ENCODE data around the gene FAM124B. TPM values are rescaled to one million over a fixed set of nuclear protein-coding genes. Genes with fewer than 3 reads are reported as not detected.

FAM124B gene
- polyA plus RNA-seq, 2 donors = 0.33 TPM

DNA sequence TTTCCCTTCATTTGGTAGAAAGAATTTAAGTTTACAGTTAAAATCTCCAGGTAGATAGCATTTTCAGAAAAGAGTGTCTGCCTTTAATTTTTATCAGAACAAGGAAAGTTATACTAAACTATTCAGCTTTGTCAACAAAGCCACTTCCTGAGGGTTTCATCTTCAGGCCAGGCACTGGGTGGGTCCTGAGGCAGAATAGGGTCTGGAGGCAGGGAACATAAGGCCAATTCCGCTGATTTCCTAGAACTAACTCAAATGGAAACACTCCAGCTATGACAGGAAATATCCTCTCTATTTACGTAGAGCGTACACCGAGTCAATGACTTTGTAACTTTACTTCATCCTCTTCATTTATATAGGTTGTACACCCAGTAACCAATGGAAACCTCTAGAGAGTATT is 32.7 kb upstream of the FAM124B start:
- Histone ChIP-seq H3K36me3 (ENCODE audit: control insufficient read depth in 2 of 2, insufficient read depth in 2 of 2, low read length in 1 of 2) (no peaks in the 10 kb centered on the region), H3K4me1 (ENCODE audit: control insufficient read depth in 2 of 2, insufficient read depth in 2 of 2, low read length in 1 of 2) (peaks cover 2 to 3% of the 10 kb centered on the region in 2 donors)
- 85% methylated on average over 4 of the region's 4 CpGs for WGBS, 2 donors

DNA sequence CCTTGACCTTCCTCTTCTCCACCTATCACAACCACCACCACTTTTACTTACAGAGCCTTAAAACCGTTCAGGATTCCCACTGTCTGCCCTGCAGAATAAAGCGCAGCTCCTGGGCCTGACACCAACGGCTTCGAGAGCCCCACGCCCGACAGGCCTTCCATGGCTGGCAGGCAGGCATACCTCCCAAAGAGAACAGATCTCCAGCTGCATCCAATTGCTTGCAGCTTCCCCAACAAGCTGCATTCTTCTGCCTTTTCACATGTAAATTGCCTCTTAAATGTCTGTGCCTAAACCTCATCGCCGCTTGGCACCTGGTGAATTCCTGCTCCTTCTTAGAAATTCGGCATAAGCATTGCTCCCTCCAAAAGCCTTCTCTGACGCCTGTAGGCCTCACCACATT is 31.5 kb upstream of the FAM124B start:
- peaks cover 2 to 3% of the 10 kb centered on the region in 2 donors for H3K4me1 ChIP-seq (ENCODE audit: control insufficient read depth in 2 of 2, insufficient read depth in 2 of 2, low read length in 1 of 2)
- H3K36me3 ChIP-seq (ENCODE audit: control insufficient read depth in 2 of 2, insufficient read depth in 2 of 2, low read length in 1 of 2) = no peaks in the 10 kb centered on the region
- no peak overlapping the region for H3K4me3 ChIP-seq (ENCODE audit: low read depth in 1 of 2, low read length in 2 of 2)
- no peaks in the 10 kb centered on the region for H3K9me3 ChIP-seq (ENCODE audit: control insufficient read depth in 2 of 2, insufficient read depth in 1 of 2, low read depth in 1 of 2, low read length in 1 of 2)
- 56 to 74% methylated on average over 10 of the region's 10 CpGs for WGBS, 2 donors
- no peak overlapping the region for H3K27ac ChIP-seq (ENCODE audit: low read depth in 2 of 2, low read length in 1 of 2)
- no peaks in the 10 kb centered on the region for H3K27me3 ChIP-seq (ENCODE audit: control insufficient read depth in 1 of 2, insufficient read depth in 2 of 2, low read length in 2 of 2)

More for the DNA sequence above, 32.7 kb upstream of the FAM124B start:
- Histone ChIP-seq H3K27ac (ENCODE audit: low read depth in 2 of 2, low read length in 1 of 2) (no peak overlapping the region), H3K27me3 (ENCODE audit: control insufficient read depth in 1 of 2, insufficient read depth in 2 of 2, low read length in 2 of 2) (no peaks in the 10 kb centered on the region), H3K9me3 (ENCODE audit: control insufficient read depth in 2 of 2, insufficient read depth in 1 of 2, low read depth in 1 of 2, low read length in 1 of 2) (no peaks in the 10 kb centered on the region), H3K4me3 (ENCODE audit: low read depth in 1 of 2, low read length in 2 of 2) (no peak overlapping the region)

DNA sequence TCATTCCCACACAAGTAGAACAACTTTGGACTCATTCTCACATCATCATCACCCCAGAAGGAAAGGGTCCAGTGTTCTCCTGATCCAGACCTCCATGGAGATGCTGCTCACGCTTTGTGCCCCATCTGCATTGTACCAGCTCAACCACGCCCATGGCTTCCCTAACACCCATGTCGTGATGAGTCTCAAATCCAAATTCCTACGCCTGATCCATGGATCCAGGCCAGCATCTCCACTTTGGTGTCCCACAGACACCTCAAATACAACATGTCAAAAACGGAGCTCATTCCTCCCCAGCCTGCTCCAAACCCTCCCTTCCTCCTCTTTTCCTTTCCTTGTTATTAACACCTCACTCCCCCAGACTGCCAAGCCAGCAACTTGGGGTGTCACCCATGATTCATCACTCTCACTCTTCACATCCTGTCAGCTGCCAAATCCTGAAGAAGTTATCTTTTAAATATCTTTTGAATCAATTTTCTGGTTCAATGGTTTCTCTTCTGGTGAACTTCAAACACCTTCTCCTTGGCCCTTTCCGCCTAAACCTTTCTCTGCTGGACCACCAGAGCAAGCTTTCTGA is 30.2 kb upstream of the FAM124B start:
- Histone ChIP-seq H3K4me1 (ENCODE audit: control insufficient read depth in 2 of 2, insufficient read depth in 2 of 2, low read length in 1 of 2) (peaks cover 2 to 3% of the 10 kb centered on the region in 2 donors), H3K27me3 (ENCODE audit: control insufficient read depth in 1 of 2, insufficient read depth in 2 of 2, low read length in 2 of 2) (no peaks in the 10 kb centered on the region), H3K27ac (ENCODE audit: low read depth in 2 of 2, low read length in 1 of 2) (no peak overlapping the region), H3K36me3 (ENCODE audit: control insufficient read depth in 2 of 2, insufficient read depth in 2 of 2, low read length in 1 of 2) (no peaks in the 10 kb centered on the region), H3K9me3 (ENCODE audit: control insufficient read depth in 2 of 2, insufficient read depth in 1 of 2, low read depth in 1 of 2, low read length in 1 of 2) (no peaks in the 10 kb centered on the region), H3K4me3 (ENCODE audit: low read depth in 1 of 2, low read length in 2 of 2) (no peak overlapping the region)
- 83% methylated on average over 6 of the region's 6 CpGs for WGBS, 2 donors

DNA sequence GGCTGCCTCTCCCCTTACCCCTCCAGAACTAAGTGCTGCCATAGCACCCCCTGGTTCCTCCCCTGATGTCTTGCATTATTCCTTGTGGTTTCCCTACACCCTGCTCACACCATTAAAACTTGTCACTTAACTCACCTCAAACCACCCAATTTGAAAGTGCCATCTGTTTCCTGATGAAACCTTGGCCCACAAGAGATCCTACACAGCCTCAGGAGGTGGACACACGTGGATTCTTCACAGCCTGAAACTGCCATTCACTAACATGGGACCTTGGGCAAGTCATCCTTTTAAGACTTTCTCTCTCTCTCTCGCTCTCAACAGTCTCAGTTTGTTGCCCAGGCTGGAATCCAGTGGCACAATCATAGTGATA is 27.5 kb upstream of the FAM124B start:
- Histone ChIP-seq H3K4me1 (ENCODE audit: control insufficient read depth in 2 of 2, insufficient read depth in 2 of 2, low read length in 1 of 2) (no peaks in the 10 kb centered on the region), H3K9me3 (ENCODE audit: control insufficient read depth in 2 of 2, insufficient read depth in 1 of 2, low read depth in 1 of 2, low read length in 1 of 2) (no peaks in the 10 kb centered on the region), H3K27me3 (ENCODE audit: control insufficient read depth in 1 of 2, insufficient read depth in 2 of 2, low read length in 2 of 2) (no peaks in the 10 kb centered on the region), H3K4me3 (ENCODE audit: low read depth in 1 of 2, low read length in 2 of 2) (no peak overlapping the region), H3K27ac (ENCODE audit: low read depth in 2 of 2, low read length in 1 of 2) (no peak overlapping the region), H3K36me3 (ENCODE audit: control insufficient read depth in 2 of 2, insufficient read depth in 2 of 2, low read length in 1 of 2) (no peaks in the 10 kb centered on the region)
- WGBS, 2 donors = 60 to 84% methylated on average over 2 of the region's 2 CpGs

DNA sequence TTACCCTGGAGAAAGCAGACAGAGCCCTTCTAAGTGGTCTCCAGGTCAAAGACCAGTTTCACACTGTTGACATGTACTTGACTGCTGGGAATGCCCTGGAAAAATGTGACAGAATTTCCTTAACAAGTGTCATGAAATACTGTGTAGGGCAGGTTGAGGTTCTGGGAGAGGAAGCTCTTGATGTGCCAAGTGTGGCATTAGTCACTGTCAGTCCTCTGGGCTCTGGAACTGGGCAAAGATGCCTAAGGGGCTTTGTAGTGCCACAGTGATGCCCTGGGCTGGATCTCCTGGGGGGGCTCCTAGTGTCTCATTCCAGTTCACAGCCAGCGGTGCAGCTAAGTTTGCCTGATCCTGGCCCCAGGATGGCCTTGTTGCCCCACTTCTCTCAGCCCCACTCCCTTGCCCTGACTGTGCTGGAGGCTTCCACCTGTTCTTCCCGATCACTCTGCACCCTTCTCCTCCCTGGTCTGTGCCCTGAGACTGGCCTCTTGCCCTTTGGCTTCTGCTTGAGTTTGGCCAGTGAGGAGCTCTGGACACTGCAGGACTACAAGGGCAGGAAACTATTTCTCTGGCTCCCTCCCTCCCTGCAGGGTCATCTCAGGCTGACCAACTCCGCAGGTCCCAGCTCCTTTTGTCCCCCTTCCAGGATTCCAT is 27.0 kb upstream of the FAM124B start:
- Histone ChIP-seq H3K27me3 (ENCODE audit: control insufficient read depth in 1 of 2, insufficient read depth in 2 of 2, low read length in 2 of 2) (no peaks in the 10 kb centered on the region), H3K27ac (ENCODE audit: low read depth in 2 of 2, low read length in 1 of 2) (no peak overlapping the region), H3K36me3 (ENCODE audit: control insufficient read depth in 2 of 2, insufficient read depth in 2 of 2, low read length in 1 of 2) (no peaks in the 10 kb centered on the region), H3K9me3 (ENCODE audit: control insufficient read depth in 2 of 2, insufficient read depth in 1 of 2, low read depth in 1 of 2, low read length in 1 of 2) (no peaks in the 10 kb centered on the region), H3K4me3 (ENCODE audit: low read depth in 1 of 2, low read length in 2 of 2) (no peak overlapping the region), H3K4me1 (ENCODE audit: control insufficient read depth in 2 of 2, insufficient read depth in 2 of 2, low read length in 1 of 2) (no peaks in the 10 kb centered on the region)
- 82 to 84% methylated on average over 3 of the region's 3 CpGs for WGBS, 2 donors

DNA sequence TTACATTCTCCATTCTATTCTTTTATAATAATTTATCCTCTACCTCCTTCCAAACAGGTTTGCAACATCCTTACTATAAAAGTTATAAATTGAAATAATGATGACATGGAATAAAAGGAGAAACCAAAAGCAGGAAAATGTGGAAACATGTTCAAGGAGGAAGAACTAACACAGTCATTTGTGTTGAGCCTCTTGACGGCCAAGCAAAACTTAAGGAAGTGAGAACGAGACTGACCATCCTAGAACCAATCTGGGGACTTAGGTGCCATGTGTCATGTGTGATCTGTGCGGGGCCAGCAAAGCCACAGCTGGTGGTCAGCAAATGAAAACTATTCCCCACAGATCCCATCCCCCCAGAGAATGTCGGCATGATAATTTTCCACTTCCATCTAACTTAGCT is 25.6 kb upstream of the FAM124B start:
- H3K4me1 ChIP-seq (ENCODE audit: control insufficient read depth in 2 of 2, insufficient read depth in 2 of 2, low read length in 1 of 2) = no peaks in the 10 kb centered on the region
- no peak overlapping the region for H3K4me3 ChIP-seq (ENCODE audit: low read depth in 1 of 2, low read length in 2 of 2)
- H3K27me3 ChIP-seq (ENCODE audit: control insufficient read depth in 1 of 2, insufficient read depth in 2 of 2, low read length in 2 of 2) = no peaks in the 10 kb centered on the region
- H3K9me3 ChIP-seq (ENCODE audit: control insufficient read depth in 2 of 2, insufficient read depth in 1 of 2, low read depth in 1 of 2, low read length in 1 of 2) = no peaks in the 10 kb centered on the region
- 78 to 83% methylated on average over 4 of the region's 4 CpGs for WGBS, 2 donors
- H3K36me3 ChIP-seq (ENCODE audit: control insufficient read depth in 2 of 2, insufficient read depth in 2 of 2, low read length in 1 of 2) = no peaks in the 10 kb centered on the region
- H3K27ac ChIP-seq (ENCODE audit: low read depth in 2 of 2, low read length in 1 of 2) = no peak overlapping the region

DNA sequence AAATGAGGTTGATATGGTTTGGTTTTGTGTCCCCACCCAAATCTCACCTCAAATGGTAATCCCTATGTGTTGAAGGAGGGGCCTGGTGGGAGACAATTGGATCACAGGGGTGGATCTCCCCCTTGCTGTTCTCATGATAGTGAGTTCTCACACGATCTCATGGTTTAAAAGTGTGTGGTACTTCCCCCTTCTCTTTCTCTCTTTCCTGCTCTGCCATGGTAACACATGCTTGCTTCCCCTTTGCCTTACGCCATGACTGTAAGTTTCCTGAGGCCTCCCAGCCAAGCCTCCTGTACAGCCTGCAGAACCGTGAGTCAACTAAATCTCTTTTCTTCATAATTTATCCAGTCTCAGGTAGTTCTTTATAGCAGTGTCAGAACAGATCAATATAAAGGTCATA is 24.7 kb upstream of the FAM124B start:
- Histone ChIP-seq H3K4me3 (ENCODE audit: low read depth in 1 of 2, low read length in 2 of 2) (no peak overlapping the region), H3K36me3 (ENCODE audit: control insufficient read depth in 2 of 2, insufficient read depth in 2 of 2, low read length in 1 of 2) (no peaks in the 10 kb centered on the region), H3K27me3 (ENCODE audit: control insufficient read depth in 1 of 2, insufficient read depth in 2 of 2, low read length in 2 of 2) (no peaks in the 10 kb centered on the region), H3K9me3 (ENCODE audit: control insufficient read depth in 2 of 2, insufficient read depth in 1 of 2, low read depth in 1 of 2, low read length in 1 of 2) (no peaks in the 10 kb centered on the region), H3K4me1 (ENCODE audit: control insufficient read depth in 2 of 2, insufficient read depth in 2 of 2, low read length in 1 of 2) (no peaks in the 10 kb centered on the region), H3K27ac (ENCODE audit: low read depth in 2 of 2, low read length in 1 of 2) (no peak overlapping the region)
- 71 to 78% methylated on average over 3 of the region's 3 CpGs for WGBS, 2 donors

DNA sequence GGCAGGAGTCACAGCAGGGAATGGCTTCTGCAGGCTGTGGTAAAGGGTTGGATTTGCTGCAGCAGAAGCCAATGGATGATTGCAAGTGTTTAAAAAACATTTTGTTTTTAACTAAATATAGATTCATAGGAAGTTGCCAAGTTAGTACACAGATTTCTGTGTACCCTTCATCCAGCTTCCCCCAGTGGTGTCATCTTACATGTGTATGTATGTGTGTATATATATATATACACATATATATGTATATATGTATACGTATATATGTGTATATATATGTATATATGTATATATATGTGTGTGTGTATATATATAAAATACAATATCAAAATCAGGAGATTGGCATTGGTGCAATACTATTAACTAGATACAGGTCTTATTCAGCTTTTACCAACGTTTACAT is 19.2 kb upstream of the FAM124B start:
- H3K4me3 ChIP-seq (ENCODE audit: low read depth in 1 of 2, low read length in 2 of 2) = no peak overlapping the region
- 84 to 97% methylated on average over 2 of the region's 2 CpGs for WGBS, 2 donors
- H3K27me3 ChIP-seq (ENCODE audit: control insufficient read depth in 1 of 2, insufficient read depth in 2 of 2, low read length in 2 of 2) = no peaks in the 10 kb centered on the region
- no peak overlapping the region for H3K27ac ChIP-seq (ENCODE audit: low read depth in 2 of 2, low read length in 1 of 2)
- H3K36me3 ChIP-seq (ENCODE audit: control insufficient read depth in 2 of 2, insufficient read depth in 2 of 2, low read length in 1 of 2) = no peaks in the 10 kb centered on the region
- H3K4me1 ChIP-seq (ENCODE audit: control insufficient read depth in 2 of 2, insufficient read depth in 2 of 2, low read length in 1 of 2) = no peaks in the 10 kb centered on the region
- no peaks in the 10 kb centered on the region for H3K9me3 ChIP-seq (ENCODE audit: control insufficient read depth in 2 of 2, insufficient read depth in 1 of 2, low read depth in 1 of 2, low read length in 1 of 2)

DNA sequence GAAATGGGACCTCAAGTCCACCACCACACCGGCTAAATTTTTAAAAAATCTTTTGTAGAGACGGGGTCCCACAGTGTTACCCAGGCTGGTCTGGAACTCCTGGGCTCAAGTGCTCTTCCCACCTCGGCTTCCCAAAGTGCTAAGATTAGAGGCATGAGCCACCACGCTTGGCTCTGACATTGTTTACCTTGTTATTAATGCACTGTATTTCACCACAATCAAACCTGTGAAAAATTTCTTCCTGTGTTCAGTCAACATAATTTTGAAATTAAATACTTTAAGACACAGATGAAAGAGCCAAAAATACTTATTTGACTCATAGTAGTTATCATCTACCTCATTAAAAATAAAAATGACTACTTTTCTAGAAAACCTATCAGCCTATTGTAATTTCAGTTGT is 16.0 kb upstream of the FAM124B start:
- H3K4me1 ChIP-seq (ENCODE audit: control insufficient read depth in 2 of 2, insufficient read depth in 2 of 2, low read length in 1 of 2) = no peaks in the 10 kb centered on the region
- 82 to 97% methylated on average over 4 of the region's 4 CpGs for WGBS, 2 donors
- H3K36me3 ChIP-seq (ENCODE audit: control insufficient read depth in 2 of 2, insufficient read depth in 2 of 2, low read length in 1 of 2) = no peaks in the 10 kb centered on the region
- H3K9me3 ChIP-seq (ENCODE audit: control insufficient read depth in 2 of 2, insufficient read depth in 1 of 2, low read depth in 1 of 2, low read length in 1 of 2) = no peaks in the 10 kb centered on the region
- H3K4me3 ChIP-seq (ENCODE audit: low read depth in 1 of 2, low read length in 2 of 2) = no peak overlapping the region
- H3K27me3 ChIP-seq (ENCODE audit: control insufficient read depth in 1 of 2, insufficient read depth in 2 of 2, low read length in 2 of 2) = no peaks in the 10 kb centered on the region
- H3K27ac ChIP-seq (ENCODE audit: low read depth in 2 of 2, low read length in 1 of 2) = no peak overlapping the region

DNA sequence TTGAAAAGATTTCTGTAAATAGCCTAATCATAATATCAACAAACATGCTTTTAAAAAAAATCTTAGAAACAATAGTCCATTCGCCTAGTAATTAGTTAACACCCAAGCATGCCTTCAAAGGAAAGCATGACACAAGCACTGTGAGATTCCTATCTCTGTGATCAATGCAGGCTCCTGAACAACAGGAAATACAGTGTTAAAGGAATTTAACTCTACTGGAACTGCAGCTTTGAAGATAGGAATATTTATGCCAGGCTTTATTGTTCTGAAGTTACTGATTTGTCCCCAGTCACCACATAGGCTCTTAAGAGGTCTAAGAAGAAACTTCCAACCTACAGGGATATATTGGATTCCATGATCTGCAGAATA is 15.4 kb upstream of the FAM124B start:
- Histone ChIP-seq H3K4me3 (ENCODE audit: low read depth in 1 of 2, low read length in 2 of 2) (no peak overlapping the region), H3K9me3 (ENCODE audit: control insufficient read depth in 2 of 2, insufficient read depth in 1 of 2, low read depth in 1 of 2, low read length in 1 of 2) (no peaks in the 10 kb centered on the region), H3K27ac (ENCODE audit: low read depth in 2 of 2, low read length in 1 of 2) (no peak overlapping the region), H3K36me3 (ENCODE audit: control insufficient read depth in 2 of 2, insufficient read depth in 2 of 2, low read length in 1 of 2) (no peaks in the 10 kb centered on the region), H3K27me3 (ENCODE audit: control insufficient read depth in 1 of 2, insufficient read depth in 2 of 2, low read length in 2 of 2) (no peaks in the 10 kb centered on the region), H3K4me1 (ENCODE audit: control insufficient read depth in 2 of 2, insufficient read depth in 2 of 2, low read length in 1 of 2) (no peaks in the 10 kb centered on the region)
- WGBS, 2 donors = 51 to 60% methylated on average over 1 of the region's 1 CpG

Data from esophagus (tissue), 2 donors.